ENCODE results near the gene RILPL2. TPM values are rescaled to one million over a fixed set of nuclear protein-coding genes. Genes with fewer than 3 reads are reported as not detected.

Gene RILPL2
- total and polyA plus RNA-seq, 9 of the 15 experiments (the other 6 are each of a cell fraction or from before 2014, with no cell fraction given): 0.61 to 5.8 (median 4.3) TPM

DNA sequence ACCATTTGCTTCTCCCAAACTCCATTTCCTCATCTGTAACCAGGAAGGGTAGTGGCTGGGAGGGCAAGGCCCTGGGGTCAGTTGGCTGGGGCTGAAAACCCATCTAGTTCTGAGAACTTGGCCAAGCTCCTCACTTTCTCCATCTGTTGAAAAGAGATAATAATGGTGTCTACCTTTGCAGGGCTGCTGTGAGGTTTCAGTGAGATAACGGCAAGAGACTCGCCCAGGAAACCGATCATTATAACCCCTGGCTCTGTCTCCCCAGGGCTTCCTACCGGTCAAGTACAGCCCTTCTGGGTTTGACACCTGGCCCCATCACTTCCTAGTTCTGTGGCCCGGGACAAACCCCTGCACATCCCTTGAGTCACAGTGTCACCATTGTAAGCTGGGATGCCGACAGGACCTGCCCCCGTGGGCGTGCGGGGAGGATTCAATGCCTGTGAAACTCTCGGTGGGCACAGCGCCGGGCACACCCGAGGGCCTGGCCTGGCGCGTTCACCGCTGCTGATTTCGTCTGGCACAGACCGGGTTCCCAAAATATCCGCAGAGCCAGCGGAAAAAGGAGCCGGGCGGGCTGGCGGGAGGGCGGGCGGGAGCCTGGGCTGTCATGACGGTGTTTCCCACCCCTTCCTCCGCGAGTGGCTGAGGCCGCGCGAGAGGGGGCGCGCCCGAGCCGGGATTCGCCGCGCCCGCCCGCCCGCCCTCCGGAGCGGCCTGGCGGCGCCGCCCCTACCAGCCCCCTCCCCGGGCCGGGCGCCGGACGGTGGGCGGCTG lies 48.1 kb downstream of the RILPL2 start (continued):
- peak in 1 of 3 experiments; percentile 38 for TF ChIP-seq YY1 (IDR thresholded peaks at IDR 0.05; ENCODE audit: borderline replicate concordance in 1 of 3, control insufficient read depth in 1 of 3, extremely low read depth in 1 of 3, insufficient read depth in 3 of 3, insufficient read length in 1 of 3, insufficient replicate concordance in 2 of 3, low read depth in 1 of 3, low read length in 2 of 3)
- TF ChIP-seq NFRKB (IDR thresholded peaks at IDR 0.05; ENCODE audit: low read depth): no peak; the same call in 1 of the 2 replicates
- TF ChIP-seq, protein P1, sequence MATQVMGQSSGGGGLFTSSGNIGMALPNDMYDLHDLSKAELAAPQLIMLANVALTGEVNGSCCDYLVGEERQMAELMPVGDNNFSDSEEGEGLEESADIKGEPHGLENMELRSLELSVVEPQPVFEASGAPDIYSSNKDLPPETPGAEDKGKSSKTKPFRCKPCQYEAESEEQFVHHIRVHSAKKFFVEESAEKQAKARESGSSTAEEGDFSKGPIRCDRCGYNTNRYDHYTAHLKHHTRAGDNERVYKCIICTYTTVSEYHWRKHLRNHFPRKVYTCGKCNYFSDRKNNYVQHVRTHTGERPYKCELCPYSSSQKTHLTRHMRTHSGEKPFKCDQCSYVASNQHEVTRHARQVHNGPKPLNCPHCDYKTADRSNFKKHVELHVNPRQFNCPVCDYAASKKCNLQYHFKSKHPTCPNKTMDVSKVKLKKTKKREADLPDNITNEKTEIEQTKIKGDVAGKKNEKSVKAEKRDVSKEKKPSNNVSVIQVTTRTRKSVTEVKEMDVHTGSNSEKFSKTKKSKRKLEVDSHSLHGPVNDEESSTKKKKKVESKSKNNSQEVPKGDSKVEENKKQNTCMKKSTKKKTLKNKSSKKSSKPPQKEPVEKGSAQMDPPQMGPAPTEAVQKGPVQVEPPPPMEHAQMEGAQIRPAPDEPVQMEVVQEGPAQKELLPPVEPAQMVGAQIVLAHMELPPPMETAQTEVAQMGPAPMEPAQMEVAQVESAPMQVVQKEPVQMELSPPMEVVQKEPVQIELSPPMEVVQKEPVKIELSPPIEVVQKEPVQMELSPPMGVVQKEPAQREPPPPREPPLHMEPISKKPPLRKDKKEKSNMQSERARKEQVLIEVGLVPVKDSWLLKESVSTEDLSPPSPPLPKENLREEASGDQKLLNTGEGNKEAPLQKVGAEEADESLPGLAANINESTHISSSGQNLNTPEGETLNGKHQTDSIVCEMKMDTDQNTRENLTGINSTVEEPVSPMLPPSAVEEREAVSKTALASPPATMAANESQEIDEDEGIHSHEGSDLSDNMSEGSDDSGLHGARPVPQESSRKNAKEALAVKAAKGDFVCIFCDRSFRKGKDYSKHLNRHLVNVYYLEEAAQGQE (IDR thresholded peaks at IDR 0.05; ENCODE audit: borderline replicate concordance): no peak
- TF ChIP-seq, protein P1 (CRISPR knock-in tag; IDR thresholded peaks at IDR 0.05; ENCODE audit: low read depth): no peak
- TF ChIP-seq, protein P2, sequence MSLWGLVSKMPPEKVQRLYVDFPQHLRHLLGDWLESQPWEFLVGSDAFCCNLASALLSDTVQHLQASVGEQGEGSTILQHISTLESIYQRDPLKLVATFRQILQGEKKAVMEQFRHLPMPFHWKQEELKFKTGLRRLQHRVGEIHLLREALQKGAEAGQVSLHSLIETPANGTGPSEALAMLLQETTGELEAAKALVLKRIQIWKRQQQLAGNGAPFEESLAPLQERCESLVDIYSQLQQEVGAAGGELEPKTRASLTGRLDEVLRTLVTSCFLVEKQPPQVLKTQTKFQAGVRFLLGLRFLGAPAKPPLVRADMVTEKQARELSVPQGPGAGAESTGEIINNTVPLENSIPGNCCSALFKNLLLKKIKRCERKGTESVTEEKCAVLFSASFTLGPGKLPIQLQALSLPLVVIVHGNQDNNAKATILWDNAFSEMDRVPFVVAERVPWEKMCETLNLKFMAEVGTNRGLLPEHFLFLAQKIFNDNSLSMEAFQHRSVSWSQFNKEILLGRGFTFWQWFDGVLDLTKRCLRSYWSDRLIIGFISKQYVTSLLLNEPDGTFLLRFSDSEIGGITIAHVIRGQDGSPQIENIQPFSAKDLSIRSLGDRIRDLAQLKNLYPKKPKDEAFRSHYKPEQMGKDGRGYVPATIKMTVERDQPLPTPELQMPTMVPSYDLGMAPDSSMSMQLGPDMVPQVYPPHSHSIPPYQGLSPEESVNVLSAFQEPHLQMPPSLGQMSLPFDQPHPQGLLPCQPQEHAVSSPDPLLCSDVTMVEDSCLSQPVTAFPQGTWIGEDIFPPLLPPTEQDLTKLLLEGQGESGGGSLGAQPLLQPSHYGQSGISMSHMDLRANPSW (CRISPR knock-in tag; IDR thresholded peaks at IDR 0.05): 0 out of 2 replicates have a peak, but pooled peaks have one; percentile 67
- TF ChIP-seq, protein P3, sequence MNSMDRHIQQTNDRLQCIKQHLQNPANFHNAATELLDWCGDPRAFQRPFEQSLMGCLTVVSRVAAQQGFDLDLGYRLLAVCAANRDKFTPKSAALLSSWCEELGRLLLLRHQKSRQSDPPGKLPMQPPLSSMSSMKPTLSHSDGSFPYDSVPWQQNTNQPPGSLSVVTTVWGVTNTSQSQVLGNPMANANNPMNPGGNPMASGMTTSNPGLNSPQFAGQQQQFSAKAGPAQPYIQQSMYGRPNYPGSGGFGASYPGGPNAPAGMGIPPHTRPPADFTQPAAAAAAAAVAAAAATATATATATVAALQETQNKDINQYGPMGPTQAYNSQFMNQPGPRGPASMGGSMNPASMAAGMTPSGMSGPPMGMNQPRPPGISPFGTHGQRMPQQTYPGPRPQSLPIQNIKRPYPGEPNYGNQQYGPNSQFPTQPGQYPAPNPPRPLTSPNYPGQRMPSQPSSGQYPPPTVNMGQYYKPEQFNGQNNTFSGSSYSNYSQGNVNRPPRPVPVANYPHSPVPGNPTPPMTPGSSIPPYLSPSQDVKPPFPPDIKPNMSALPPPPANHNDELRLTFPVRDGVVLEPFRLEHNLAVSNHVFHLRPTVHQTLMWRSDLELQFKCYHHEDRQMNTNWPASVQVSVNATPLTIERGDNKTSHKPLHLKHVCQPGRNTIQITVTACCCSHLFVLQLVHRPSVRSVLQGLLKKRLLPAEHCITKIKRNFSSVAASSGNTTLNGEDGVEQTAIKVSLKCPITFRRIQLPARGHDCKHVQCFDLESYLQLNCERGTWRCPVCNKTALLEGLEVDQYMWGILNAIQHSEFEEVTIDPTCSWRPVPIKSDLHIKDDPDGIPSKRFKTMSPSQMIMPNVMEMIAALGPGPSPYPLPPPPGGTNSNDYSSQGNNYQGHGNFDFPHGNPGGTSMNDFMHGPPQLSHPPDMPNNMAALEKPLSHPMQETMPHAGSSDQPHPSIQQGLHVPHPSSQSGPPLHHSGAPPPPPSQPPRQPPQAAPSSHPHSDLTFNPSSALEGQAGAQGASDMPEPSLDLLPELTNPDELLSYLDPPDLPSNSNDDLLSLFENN (IDR thresholded peaks at IDR 0.05; ENCODE audit: low read depth in 2 of 2, low read length in 2 of 2): peak in 1 of 2 experiments; percentile 88; a peak in 2 of 4 replicates

All from K562 (cell line).